A673 (cell line): ENCODE data around the gene SLC35G1. TPM values are rescaled to one million over a fixed set of nuclear protein-coding genes. Genes with fewer than 3 reads are reported as not detected.

Experiments
- BruUV-seq: library from RNA; stranded (reverse); fragments of 400-500 nt; replicated peaks from 2 replicates; lab custom pipeline; 2021; lab: Mats Ljungman, UMichigan
- CTCF ChIA-PET: fragments of 300-600 bp; sonication (Branson Sonifier 250); formaldehyde crosslinking; loops from one replicate; lab custom pipeline; 2022; ENCODE audit warnings: antibody characterized with exemption; lab: Charles Lee
- POLR2A ChIA-PET: fragments of 300-600 bp; sonication (Branson Sonifier 250); formaldehyde crosslinking; loops from one replicate; lab custom pipeline; 2022; ENCODE audit warnings: antibody characterized with exemption; ENCODE audit not compliant: low non-redundant PET; lab: Charles Lee
- DNase-seq: peaks from one replicate; pipeline ENCODE4 v3.0.0-alpha.2; 2015; ENCODE audit warnings: low spot score
- H3K27ac ChIP-seq: fragments of 200-600 bp; sonication (generic); 2 replicates; pipeline ENCODE4 v1.5.1; 2016; ENCODE audit warnings: mixed run types, low read depth, mild to moderate bottlenecking, mixed read lengths, antibody characterized with exemption, low read length; ENCODE audit not compliant: poor library complexity, severe bottlenecking
- H3K27me3 ChIP-seq: fragments of 200-600 bp; sonication (generic); replicated peaks from 2 replicates; pipeline ENCODE4 v1.6.1; 2017; ENCODE audit warnings: mixed run types, low read depth, mild to moderate bottlenecking, mixed read lengths, antibody characterized with exemption, low read length; ENCODE audit not compliant: insufficient read depth, poor library complexity
- H3K36me3 ChIP-seq: fragments of 200-600 bp; sonication (generic); 2 replicates; pipeline ENCODE4 v1.6.1; 2016; ENCODE audit warnings: mixed run types, mild to moderate bottlenecking, mixed read lengths, antibody characterized with exemption, low read length; ENCODE audit not compliant: insufficient read depth, poor library complexity, severe bottlenecking
- H3K4me1 ChIP-seq: fragments of 200-600 bp; sonication (generic); 2 replicates; pipeline ENCODE4 v1.6.1; 2017; ENCODE audit warnings: mixed run types, mild to moderate bottlenecking, mixed read lengths, antibody characterized with exemption, low read length; ENCODE audit not compliant: insufficient read depth, poor library complexity, severe bottlenecking
- H3K4me3 ChIP-seq: fragments of 200-600 bp; sonication (generic); 2 replicates; pipeline ENCODE4 v1.5.1; 2016; ENCODE audit warnings: low read depth, mixed run types, mild to moderate bottlenecking, mixed read lengths, low read length; ENCODE audit not compliant: poor library complexity, severe bottlenecking
- H3K9me3 ChIP-seq: fragments of 200-600 bp; sonication (generic); 2 replicates; pipeline ENCODE4 v1.6.1; 2016; ENCODE audit warnings: mixed run types, low read depth, mild to moderate bottlenecking, mixed read lengths, antibody characterized with exemption, low read length; ENCODE audit not compliant: poor library complexity, severe bottlenecking
- EZH2 ChIP-seq: fragments of 200-600 bp; sonication (generic); IDR thresholded peaks from 2 replicates; pipeline ENCODE4 v1.6.1; 2017; ENCODE audit warnings: borderline replicate concordance, low read depth, mild to moderate bottlenecking, mixed read lengths, antibody characterized with exemption, low read length; ENCODE audit not compliant: poor library complexity, severe bottlenecking
- intact Hi-C: fragments of 100-400 bp; cut with micrococcal nuclease; formaldehyde crosslinking; loops from one replicate; pipeline ENCODE4 v1.10.0; 2022; ENCODE audit not compliant: unreplicated experiment
- total RNA-seq: library from RNA; stranded (reverse); gene quantifications from 2 replicates; pipeline ENCODE4 v1.2.3, GENCODE V29; 2021
- TF ChIP-seq, protein P1 (sequence below): fragments of 300-800, 200-600 bp; sonication (generic); conservative IDR thresholded peaks from 2 replicates; pipeline ENCODE4 v1.5.1; 2017; ENCODE audit warnings: low read depth, mild to moderate bottlenecking, antibody characterized with exemption, low read length, moderate library complexity, mixed read lengths

SLC35G1 gene
- total RNA-seq, 1 experiment from 2014 or later: 9.5 TPM

- intact Hi-C loops: no loop called here
- Histone ChIP-seq H3K27me3 (no peaks in the 10 kb centered on the region), H3K4me3 (no peak overlapping the region), H3K4me1 (peaks cover 4% of the 10 kb centered on the region), H3K9me3 (no peaks in the 10 kb centered on the region), H3K36me3 (no peaks in the 10 kb centered on the region), H3K27ac (no peak overlapping the region)
- BruUV-seq: no TSS peak
- TF ChIP-seq, protein P1, sequence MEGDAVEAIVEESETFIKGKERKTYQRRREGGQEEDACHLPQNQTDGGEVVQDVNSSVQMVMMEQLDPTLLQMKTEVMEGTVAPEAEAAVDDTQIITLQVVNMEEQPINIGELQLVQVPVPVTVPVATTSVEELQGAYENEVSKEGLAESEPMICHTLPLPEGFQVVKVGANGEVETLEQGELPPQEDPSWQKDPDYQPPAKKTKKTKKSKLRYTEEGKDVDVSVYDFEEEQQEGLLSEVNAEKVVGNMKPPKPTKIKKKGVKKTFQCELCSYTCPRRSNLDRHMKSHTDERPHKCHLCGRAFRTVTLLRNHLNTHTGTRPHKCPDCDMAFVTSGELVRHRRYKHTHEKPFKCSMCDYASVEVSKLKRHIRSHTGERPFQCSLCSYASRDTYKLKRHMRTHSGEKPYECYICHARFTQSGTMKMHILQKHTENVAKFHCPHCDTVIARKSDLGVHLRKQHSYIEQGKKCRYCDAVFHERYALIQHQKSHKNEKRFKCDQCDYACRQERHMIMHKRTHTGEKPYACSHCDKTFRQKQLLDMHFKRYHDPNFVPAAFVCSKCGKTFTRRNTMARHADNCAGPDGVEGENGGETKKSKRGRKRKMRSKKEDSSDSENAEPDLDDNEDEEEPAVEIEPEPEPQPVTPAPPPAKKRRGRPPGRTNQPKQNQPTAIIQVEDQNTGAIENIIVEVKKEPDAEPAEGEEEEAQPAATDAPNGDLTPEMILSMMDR: no peak
- TF ChIP-seq EZH2: no peak
- no peak for DNase-seq
- POLR2A ChIA-PET: no interaction called here
- CTCF ChIA-PET: no interaction called here
These were observed 3.4 kb downstream of the SLC35G1 start for GRCh38 chr10:93897070-93897780.

GRCh38 chr10:93899109-93899508, 5.3 kb downstream of the SLC35G1 start:
- Histone ChIP-seq H3K36me3 (no peaks in the 10 kb centered on the region), H3K4me1 (peaks cover 4% of the 10 kb centered on the region), H3K27ac (no peak overlapping the region), H3K9me3 (no peaks in the 10 kb centered on the region), H3K4me3 (no peak overlapping the region), H3K27me3 (no peaks in the 10 kb centered on the region)
- TF ChIP-seq EZH2: no peak
- TF ChIP-seq, protein P1: no peak
- BruUV-seq: no TSS peak
- intact Hi-C loops: no loop called here
- POLR2A ChIA-PET: no interaction called here
- no peak for DNase-seq
- CTCF ChIA-PET: no interaction called here

DNA sequence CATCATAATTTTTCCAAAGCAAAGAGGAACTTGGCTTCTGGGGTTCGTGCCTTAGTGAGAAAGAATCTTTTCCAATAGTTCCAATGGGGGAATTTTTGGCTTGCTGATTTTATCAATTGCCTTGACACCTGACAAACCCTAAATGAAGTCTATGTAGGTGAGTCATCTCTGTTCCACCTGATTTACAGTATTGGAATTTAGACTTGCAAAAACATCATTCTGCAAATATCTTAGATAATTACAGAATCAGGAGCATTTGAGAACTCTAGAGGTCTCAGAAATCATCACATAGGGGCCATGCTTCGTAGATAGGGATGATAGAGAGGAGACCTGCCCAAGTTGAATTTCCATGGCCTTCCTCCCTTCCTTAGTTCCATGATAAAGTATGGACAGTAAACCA, 9.3 kb downstream of the SLC35G1 start:
- H3K9me3 ChIP-seq: no peaks in the 10 kb centered on the region
- TF ChIP-seq EZH2: no peak
- TF ChIP-seq, protein P1: no peak
- H3K4me1 ChIP-seq: no peaks in the 10 kb centered on the region
- H3K36me3 ChIP-seq: no peaks in the 10 kb centered on the region
- H3K27me3 ChIP-seq: no peaks in the 10 kb centered on the region
- intact Hi-C loops: no loop called here
- CTCF ChIA-PET: no interaction called here
- no peak overlapping the region for H3K4me3 ChIP-seq
- BruUV-seq: no TSS peak
- H3K27ac ChIP-seq: no peak overlapping the region
- no peak for DNase-seq
- POLR2A ChIA-PET: no interaction called here
